Endothelial cell of umbilical vein (primary cell): Measurements from ENCODE around the gene CAMK2D. TPM values are rescaled to one million over a fixed set of nuclear protein-coding genes. Genes with fewer than 3 reads are reported as not detected.

Experiments
- BruUV-seq: library from RNA; stranded (reverse); fragments of 400-500 nt; replicated peaks from 2 replicates; lab custom pipeline; 2021; lab: Mats Ljungman, UMichigan
- CTCF ChIA-PET: fragments of 300-600, 350-600 bp; sonication (Branson Sonifier 250); formaldehyde crosslinking; loops from one replicate; lab custom pipeline; 2021; ENCODE audit warnings: antibody characterized with exemption, inconsistent platforms; lab: Charles Lee
- POLR2A ChIA-PET: fragments of 300-600, 350-600 bp; sonication (Branson Sonifier 250); formaldehyde crosslinking; loops from one replicate; lab custom pipeline; 2021; ENCODE audit warnings: antibody characterized with exemption, inconsistent platforms; lab: Charles Lee
- DNase-seq: peaks from one replicate; pipeline ENCODE4 v3.0.0-alpha.2; 2011; ENCODE audit warnings: low read depth, low spot score
- FAIRE-seq: peaks from 2 replicates; lab custom pipeline; 2011; peaks lifted over from hg19 to GRCh38; lab: Jason Lieb, UNC
- H2AFZ ChIP-seq: 2 replicates; pipeline ENCODE4 v1.6.0; 2012; ENCODE audit warnings: low read depth, low read length, control low read depth, inconsistent platforms
- H3K27ac ChIP-seq: 2 replicates; pipeline ENCODE4 v1.5.1; 2011; ENCODE audit warnings: low read depth, mild to moderate bottlenecking, control low read depth, low read length, moderate library complexity; ENCODE audit not compliant: insufficient read depth
- H3K27me3 ChIP-seq, 2 experiments: 2 replicates each; pipeline versions ENCODE4 v1.6.0 to v1.6.1; 2011; ENCODE audit warnings: low read length in 2 of 2, mixed read lengths in 1 of 2; ENCODE audit not compliant: control insufficient read depth in 2 of 2, insufficient read depth in 2 of 2
- H3K36me3 ChIP-seq, 2 experiments: 2 replicates in 1 of 2; 3 replicates in 1 of 2; pipeline ENCODE4 v1.5.1; 2011; ENCODE audit warnings: low read length in 2 of 2, mild to moderate bottlenecking in 1 of 2, moderate library complexity in 1 of 2; ENCODE audit not compliant: control insufficient read depth in 2 of 2, insufficient read depth in 2 of 2; ENCODE audit errors: extremely low read depth in 1 of 2
- H3K4me1 ChIP-seq: 3 replicates; pipeline ENCODE4 v1.5.1; 2011; ENCODE audit warnings: mild to moderate bottlenecking, low read length; ENCODE audit not compliant: control insufficient read depth, insufficient read depth; ENCODE audit errors: extremely low read depth
- H3K4me2 ChIP-seq: 2 replicates; pipeline ENCODE4 v1.6.1; 2011; ENCODE audit warnings: low read length, control low read depth, mixed read lengths; ENCODE audit not compliant: insufficient read depth
- H3K4me3 ChIP-seq, 3 experiments: fragments of 200-600 bp in 1 of 3; sonication (generic), shearing (Covaris generic) in 1 of 3; replicated peaks in 1 of 3; 2 replicates each; pipeline ENCODE4 v1.5.1; 2011 to 2016; ENCODE audit warnings: control low read depth in 3 of 3, low read length in 3 of 3, mild to moderate bottlenecking in 2 of 3, inconsistent platforms in 1 of 3, low read depth in 1 of 3, moderate library complexity in 1 of 3; ENCODE audit not compliant: insufficient read depth in 1 of 3
- H3K79me2 ChIP-seq: 2 replicates; pipeline ENCODE4 v1.6.0; 2012; ENCODE audit warnings: low read length, inconsistent platforms; ENCODE audit not compliant: control insufficient read depth, insufficient read depth
- H3K9ac ChIP-seq: replicated peaks from 2 replicates; pipeline ENCODE3; 2011; ENCODE audit warnings: low read length, control low read depth; ENCODE audit not compliant: insufficient read depth; ENCODE audit errors: extremely low read depth
- H3K9me1 ChIP-seq: replicated peaks from 3 replicates; pipeline ENCODE4 v1.6.0; 2011; ENCODE audit warnings: mild to moderate bottlenecking, low read length; ENCODE audit not compliant: control insufficient read depth, insufficient read depth; ENCODE audit errors: extremely low read depth
- H3K9me3 ChIP-seq: replicated peaks from 2 replicates; pipeline ENCODE4 v1.5.1; 2012; ENCODE audit warnings: low read length, inconsistent platforms; ENCODE audit not compliant: control insufficient read depth, insufficient read depth
- H4K20me1 ChIP-seq: replicated peaks from 2 replicates; pipeline ENCODE3; 2011; ENCODE audit warnings: mild to moderate bottlenecking, low read length; ENCODE audit not compliant: control insufficient read depth, insufficient read depth; ENCODE audit errors: extremely low read depth
- CTCF ChIP-seq, 2 donors: IDR thresholded peaks; 1 replicate in 1 of 2; 2 replicates in 1 of 2; pipeline ENCODE4 v1.5.1; 2011; ENCODE audit warnings: low read length in 2 of 2, mild to moderate bottlenecking in 2 of 2, moderate library complexity in 2 of 2, control low read depth in 1 of 2, inconsistent platforms in 1 of 2, low read depth in 1 of 2; ENCODE audit not compliant: insufficient read depth in 1 of 2; ENCODE audit errors: extremely low read depth in 1 of 2
- EZH2 ChIP-seq: IDR thresholded peaks from 2 replicates; pipeline ENCODE4 v1.6.1; 2012; ENCODE audit warnings: borderline replicate concordance, low read depth, mild to moderate bottlenecking, moderate library complexity, low read length, inconsistent platforms; ENCODE audit not compliant: severe bottlenecking
- FOS ChIP-seq: IDR thresholded peaks from 2 replicates; pipeline ENCODE4 v1.6.1; 2011; ENCODE audit warnings: mild to moderate bottlenecking, low read length, moderate library complexity, borderline replicate concordance; ENCODE audit not compliant: insufficient read depth
- GATA2 ChIP-seq: IDR thresholded peaks from 2 replicates; pipeline ENCODE4 v1.7.0; 2011; ENCODE audit warnings: low read depth, mild to moderate bottlenecking, moderate library complexity, mixed read lengths, low read length; ENCODE audit not compliant: insufficient read length, insufficient read depth
- JUN ChIP-seq: IDR thresholded peaks from 2 replicates; pipeline ENCODE4 v1.6.1; 2011; ENCODE audit warnings: borderline replicate concordance, low read depth; ENCODE audit not compliant: insufficient read length, insufficient read depth
- MAX ChIP-seq: IDR thresholded peaks from 2 replicates; pipeline ENCODE4 v1.6.1; 2011; ENCODE audit not compliant: insufficient read depth, insufficient read length
- MYC ChIP-seq: IDR thresholded peaks from one replicate; pipeline ENCODE4 v1.6.1; 2011; ENCODE audit warnings: mild to moderate bottlenecking, low read depth, low read length
- POLR2A ChIP-seq: IDR thresholded peaks from 2 replicates; pipeline ENCODE4 v1.6.1; 2012; ENCODE audit warnings: low read depth, mild to moderate bottlenecking, control low read depth, low read length
- POLR2AphosphoS5 ChIP-seq: IDR thresholded peaks from 2 replicates; pipeline ENCODE4 v1.6.1; 2012; ENCODE audit warnings: low read depth, mild to moderate bottlenecking, control low read depth, low read length, moderate library complexity; ENCODE audit not compliant: insufficient read depth
- dilution Hi-C: fragments of 300-500 bp; cut with MboI; formaldehyde crosslinking; loops from one replicate; pipeline ENCODE4 v1.15.0; 2019; ENCODE audit warnings: low sequenced_read_pairs; ENCODE audit not compliant: extremely low pct_ligation_motif_present
- intact Hi-C: fragments of 100-400 bp; cut with micrococcal nuclease; formaldehyde crosslinking; loops from one replicate; pipeline ENCODE4 v1.10.0; 2022
- polyA plus RNA-seq, 4 experiments: library from polyadenylated mRNA; depleted of rRNA in 3 of 4; stranded (reverse) in 3 of 4; unstranded in 1 of 4; fragments of >200 nt; gene quantifications; 2 replicates each; pipeline versions ENCODE4 v1.2.1 to v1.2.3, GENCODE V29; 2011 to 2012; ENCODE audit warnings: missing spikeins in 1 of 4
- total RNA-seq: library from RNA; stranded (reverse); gene quantifications from 2 replicates; pipeline ENCODE4 v1.2.3, GENCODE V29; 2021

CAMK2D gene
- total and polyA plus RNA-seq, 2 donors (not counting 3 experiments of a cell fraction or from before 2014, with no cell fraction given): 10.4 to 30.7 TPM

DNA sequence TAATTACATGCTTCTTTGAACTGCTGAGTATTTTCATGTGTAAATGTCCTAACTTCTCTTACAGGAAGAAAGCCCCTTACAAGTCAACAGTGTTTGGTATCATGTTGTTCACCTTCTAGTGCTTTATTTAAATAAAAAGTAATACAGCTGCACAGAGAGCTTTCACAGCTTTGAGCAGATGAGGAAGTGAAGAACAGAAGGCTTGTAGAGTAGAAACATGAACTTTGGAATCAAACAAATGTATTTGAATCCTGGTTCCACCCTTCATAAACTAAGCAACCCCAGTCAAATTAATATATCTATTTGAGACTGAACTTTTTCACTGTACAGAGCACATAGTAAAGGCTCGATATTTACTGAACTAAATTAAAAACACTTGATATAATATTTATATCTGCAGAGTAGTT lies 120.5 kb downstream of the CAMK2D start:
- dilution Hi-C loops: no loop called here
- Histone ChIP-seq H3K9me3 (no peaks in the 10 kb centered on the region), H3K4me2 (no peak overlapping the region), H3K9me1 (no peaks in the 10 kb centered on the region), H3K4me1 (peaks cover 10% of the 10 kb centered on the region), H4K20me1 (peaks cover 2% of the 10 kb centered on the region), H3K36me3 (no peaks in the 10 kb centered on the region), H3K4me3 (no peak overlapping the region), H2AFZ (no peak overlapping the region), H3K79me2 (no peaks in the 10 kb centered on the region), H3K27ac (no peak overlapping the region), H3K27me3 (no peaks in the 10 kb centered on the region), H3K9ac (no peak overlapping the region)
- BruUV-seq: no TSS peak
- CTCF ChIA-PET: interaction anchor here (1.8 kb wide), 1 partner anchor 93 kb away, joined by 6 read pairs; no protein-coding TSS in a partner anchor
- DNase-seq (no peak), FAIRE-seq (no peak)
- POLR2A ChIA-PET: no interaction called here
- TF ChIP-seq GATA2: no peak
- TF ChIP-seq CTCF (IDR thresholded peaks at IDR 0.05; ENCODE audit: extremely low read depth in 1 of 2, insufficient read depth in 1 of 2, low read depth in 1 of 2, low read length in 2 of 2): no peak
- TF ChIP-seq MYC: no peak
- TF ChIP-seq POLR2AphosphoS5: no peak
- TF ChIP-seq JUN: no peak
- intact Hi-C loops: loop anchor here (10.0 kb wide), 1 partner anchor 346 kb away; no protein-coding TSS in a partner anchor

DNA sequence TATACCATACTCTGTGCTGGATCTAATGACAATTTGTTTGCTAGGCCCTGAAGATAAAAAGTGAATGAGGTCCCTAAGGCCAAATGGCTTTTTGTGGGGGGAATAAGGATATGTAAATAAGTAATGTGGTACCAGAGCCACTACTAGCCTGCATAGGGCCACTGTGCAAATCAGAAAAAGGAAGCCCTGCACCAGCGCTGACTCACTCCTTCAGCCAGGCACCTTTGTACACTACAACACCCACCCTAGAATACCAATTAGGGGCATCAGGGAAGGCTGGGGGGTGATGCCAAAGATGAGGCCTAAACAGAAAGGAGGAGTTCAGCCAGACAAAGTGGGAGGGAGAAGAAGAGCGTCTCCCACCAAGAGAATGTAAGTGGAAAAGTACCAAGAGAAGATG lies 122.2 kb downstream of the CAMK2D start:
- Histone ChIP-seq H3K79me2 (no peaks in the 10 kb centered on the region), H3K4me2 (no peak overlapping the region), H3K9me1 (no peaks in the 10 kb centered on the region), H3K9ac (no peak overlapping the region), H3K27me3 (no peaks in the 10 kb centered on the region), H3K4me3 (no peak overlapping the region), H3K4me1 (peaks cover 3% of the 10 kb centered on the region), H3K36me3 (no peaks in the 10 kb centered on the region), H4K20me1 (peaks cover 2% of the 10 kb centered on the region), H3K9me3 (no peaks in the 10 kb centered on the region), H3K27ac (no peak overlapping the region), H2AFZ (no peak overlapping the region)
- dilution Hi-C loops (no loop called here), intact Hi-C loops (no loop called here)
- TF ChIP-seq FOS: no peak
- no peak for TF ChIP-seq POLR2AphosphoS5
- TF ChIP-seq GATA2: no peak
- TF ChIP-seq MAX: no peak
- TF ChIP-seq POLR2A: no peak
- no peak for TF ChIP-seq CTCF (IDR thresholded peaks at IDR 0.05; ENCODE audit: extremely low read depth in 1 of 2, insufficient read depth in 1 of 2, low read depth in 1 of 2, low read length in 2 of 2)
- TF ChIP-seq JUN: no peak
- no peak for TF ChIP-seq MYC
- no peak for TF ChIP-seq EZH2
- FAIRE-seq: no peak
- DNase-seq: no peak
- ChIA-PET POLR2A (no interaction called here), CTCF (no interaction called here)
- BruUV-seq: no TSS peak
